HTR-8/SVneo (cell line): ENCODE results near the gene PLEKHG4B.
"Not testable (repeated sequence)": the region's sequence is repeated elsewhere in the genome, so short reads cannot be mapped to it uniquely, and the experiment has no call there.

ENCODE experiments used
- DNase-seq: peaks from one replicate; pipeline ENCODE4 v3.0.0; 2011; ENCODE audit warnings: low spot score, mixed read lengths; ENCODE audit not compliant: insufficient read length
- FAIRE-seq: peaks from 2 replicates; lab custom pipeline; 2011; peaks lifted over from hg19 to GRCh38; lab: Jason Lieb, UNC

PLEKHG4B gene

GRCh38 chr5:208449-209114, 116.6 kb downstream of the PLEKHG4B start:
- no peak for FAIRE-seq
- DNase-seq, result no peak

DNA sequence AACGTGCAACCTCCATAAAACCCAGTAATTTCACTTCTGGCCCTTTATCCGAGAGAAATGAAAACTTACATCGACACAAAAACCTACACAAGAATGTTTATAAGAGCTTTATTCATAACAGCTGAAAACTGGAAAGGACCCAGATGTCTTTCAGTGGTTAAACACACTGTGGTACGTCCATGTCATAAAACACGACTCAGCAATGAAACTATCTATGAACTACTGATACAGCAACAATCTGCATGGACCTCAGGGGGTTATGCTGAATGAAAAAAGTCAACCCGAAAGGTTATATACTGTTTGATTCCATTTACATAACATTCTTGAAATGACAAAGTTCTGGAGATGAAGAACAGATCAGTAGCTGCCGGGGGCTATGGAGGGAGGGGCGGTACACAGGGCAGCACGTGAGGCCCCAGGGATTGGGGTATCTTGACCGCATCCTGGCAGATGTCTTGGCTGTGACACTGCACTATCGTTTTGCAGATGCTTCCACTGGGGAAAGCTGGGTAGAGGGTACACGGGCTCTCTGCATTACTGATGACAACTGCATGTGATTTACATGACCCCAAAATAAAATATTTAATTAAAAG, 121.9 kb downstream of the PLEKHG4B start:
- FAIRE-seq, result no peak
- no peak for DNase-seq

- FAIRE-seq, DNase-seq: not testable (repeated sequence)
Measured at GRCh38 chr5:215256-215655, 123.3 kb downstream of the PLEKHG4B start.

GRCh38 chr5:216076-216475, 124.1 kb downstream of the PLEKHG4B start:
- FAIRE-seq, DNase-seq: not testable (repeated sequence)

DNA sequence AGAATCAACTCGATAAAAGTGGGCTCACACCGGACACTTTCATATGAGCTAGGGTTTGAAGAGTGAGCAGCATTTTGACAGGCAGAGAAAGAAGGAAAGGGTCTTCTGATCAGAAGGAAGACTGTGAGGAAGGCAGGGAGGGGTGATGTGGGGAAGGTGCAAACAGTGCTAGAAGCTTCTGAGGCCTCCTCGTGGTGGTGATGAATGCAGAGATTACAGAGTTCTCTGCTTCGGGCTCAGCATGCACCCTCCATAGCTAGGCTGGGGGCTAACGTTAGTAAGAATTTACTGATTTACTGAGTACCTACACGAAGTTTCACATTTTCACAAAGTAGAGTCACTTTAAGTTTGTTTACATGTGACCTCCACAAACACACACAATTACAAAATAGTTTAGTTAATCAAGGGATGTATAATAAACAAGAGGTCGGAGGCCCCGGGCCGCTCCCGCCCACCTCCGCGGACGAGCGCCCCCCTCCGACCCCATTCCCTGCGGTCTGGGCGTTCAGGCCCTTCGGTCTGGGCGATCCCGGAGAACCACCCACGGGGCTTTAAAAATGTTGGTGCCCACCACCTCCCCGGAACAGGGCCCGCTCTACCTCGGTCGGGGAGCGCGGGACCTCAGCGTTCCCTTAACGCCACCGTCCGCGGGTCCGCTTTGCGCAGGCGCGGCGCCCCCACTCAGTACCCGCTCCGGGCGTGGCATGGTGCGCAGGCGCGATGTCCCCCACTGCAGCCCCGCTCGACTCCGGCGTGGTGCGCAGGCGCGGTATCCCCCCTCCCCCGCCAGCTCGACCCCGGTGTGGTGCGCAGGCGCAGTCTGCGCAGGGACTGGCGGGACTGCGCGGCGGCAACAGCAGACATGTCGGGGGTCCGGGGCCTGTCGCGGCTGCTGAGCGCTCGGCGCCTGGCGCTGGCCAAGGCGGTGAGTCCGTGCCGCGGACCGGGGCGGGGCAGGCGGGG, 125.8 kb downstream of the PLEKHG4B start, which contains the start of the genes CCDC127 and SDHA:
CCDC127 (minus strand) TSS at position 660 of the 963 bp plus-strand sequence. CDS start 1,304 bp downstream, outside the sequence.
SDHA (plus strand) TSS at position 827 of the 963 bp plus-strand sequence; CDS start at position 863, 36 bp downstream.
- DNase-seq (peak; percentile 100), FAIRE-seq (peak; percentile 98)

- FAIRE-seq (no peak), DNase-seq (no peak)
Measured at GRCh38 chr5:218457-219291, 126.7 kb downstream of the PLEKHG4B start.

DNA sequence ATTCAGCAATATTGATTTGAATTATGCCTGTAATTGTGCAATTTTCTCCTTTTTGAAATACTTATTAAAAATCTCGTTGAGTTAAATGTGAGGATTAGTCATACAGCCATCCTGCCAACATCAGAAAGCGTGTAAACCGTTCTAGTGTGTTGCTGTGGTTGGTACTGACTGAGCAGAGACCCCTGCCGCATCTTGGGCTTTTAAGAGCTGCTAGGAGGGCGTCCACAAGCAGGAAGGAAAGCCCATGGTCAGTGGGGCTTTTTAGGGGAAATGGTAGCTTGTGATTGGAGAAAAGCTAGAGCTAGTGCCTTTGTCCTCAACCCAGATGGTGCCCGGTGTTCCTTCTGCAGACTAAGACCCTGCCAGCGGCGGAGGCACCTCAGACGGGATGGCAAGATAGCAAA, 127.5 kb downstream of the PLEKHG4B start:
- DNase-seq, result no peak
- no peak for FAIRE-seq

- FAIRE-seq (no peak), DNase-seq (no peak)
Measured at GRCh38 chr5:219991-220390, 128.0 kb downstream of the PLEKHG4B start.

DNA sequence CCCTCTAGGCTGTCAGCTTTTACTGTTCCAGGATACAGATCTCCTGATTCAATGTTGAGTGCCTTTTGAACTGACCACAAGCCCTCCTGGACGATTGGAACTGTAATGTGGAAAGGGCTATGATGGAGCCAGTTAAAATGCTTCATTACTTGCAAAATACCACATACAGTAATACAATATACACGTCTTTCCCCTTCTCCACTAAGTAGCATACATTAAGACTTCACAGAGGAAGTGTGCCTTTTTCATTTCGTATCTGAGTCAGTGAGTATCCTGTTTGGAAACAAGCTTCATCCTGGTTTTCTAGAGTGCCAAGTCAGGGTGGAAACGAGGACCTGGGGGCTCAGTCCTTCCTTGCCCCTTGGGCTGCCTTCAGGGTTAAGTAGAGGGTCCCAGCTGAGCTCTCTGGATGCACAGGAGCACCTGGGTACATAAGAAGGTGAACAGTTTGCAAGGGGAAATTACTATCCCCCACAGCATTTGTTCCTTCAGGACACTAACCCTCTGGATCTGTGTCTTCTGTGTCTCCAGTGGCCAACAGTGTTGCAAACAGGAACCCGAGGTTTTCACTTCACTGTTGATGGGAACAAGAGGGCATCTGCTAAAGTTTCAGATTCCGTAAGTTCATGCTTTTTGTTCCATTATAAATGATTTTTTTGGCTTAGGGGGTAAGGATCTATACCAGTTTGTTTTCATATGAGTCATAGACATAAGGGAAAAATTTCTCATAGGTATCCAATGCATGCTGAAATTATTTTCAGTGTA, 131.2 kb downstream of the PLEKHG4B start:
- not testable (repeated sequence) for DNase-seq, FAIRE-seq

DNA sequence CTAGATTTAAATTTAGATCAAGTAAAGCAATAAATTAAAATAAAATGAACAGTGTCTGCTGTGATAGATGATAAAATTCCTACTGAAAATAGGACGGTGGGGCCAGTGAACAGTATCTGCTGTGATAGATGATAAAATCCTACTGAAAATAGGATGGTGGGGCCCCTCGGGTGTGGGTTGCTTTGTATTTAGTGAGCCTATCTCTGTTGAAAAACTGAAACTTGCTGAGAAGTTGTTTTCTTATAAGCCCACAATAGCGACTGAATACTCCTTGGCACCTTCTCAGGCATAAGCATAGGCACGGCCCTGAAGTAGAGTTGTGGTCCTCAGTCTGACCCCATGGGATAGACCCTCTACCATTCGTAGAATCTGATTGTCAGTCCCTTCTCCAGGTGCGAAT, 131.8 kb downstream of the PLEKHG4B start:
- FAIRE-seq, result no peak
- no peak for DNase-seq

DNA sequence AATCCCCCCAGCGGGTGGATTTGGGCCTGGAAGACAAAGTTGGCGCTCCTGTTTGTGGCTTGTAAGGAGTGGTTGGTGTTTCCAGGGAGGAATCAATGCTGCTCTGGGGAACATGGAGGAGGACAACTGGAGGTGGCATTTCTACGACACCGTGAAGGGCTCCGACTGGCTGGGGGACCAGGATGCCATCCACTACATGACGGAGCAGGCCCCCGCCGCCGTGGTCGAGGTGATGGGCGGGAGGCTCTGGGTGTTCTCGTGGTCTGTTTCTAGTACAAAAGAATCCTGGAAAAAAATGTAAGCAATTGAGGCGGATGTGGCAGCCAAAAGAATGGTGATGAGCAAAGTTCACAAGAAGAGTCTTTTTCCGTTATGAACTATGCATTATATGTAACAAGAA, 133.4 kb downstream of the PLEKHG4B start:
- DNase-seq (no peak), FAIRE-seq (no peak)

- FAIRE-seq, result not testable (repeated sequence)
Measured at GRCh38 chr5:227375-227774, 135.4 kb downstream of the PLEKHG4B start.

GRCh38 chr5:228886-229285, 136.9 kb downstream of the PLEKHG4B start:
- no peak for FAIRE-seq
- no peak for DNase-seq

More at GRCh38 chr5:227375-227774, 135.4 kb downstream of the PLEKHG4B start:
- not testable (repeated sequence) for DNase-seq

GRCh38 chr5:230711-231110, 138.7 kb downstream of the PLEKHG4B start:
- FAIRE-seq (no peak), DNase-seq (no peak)

DNA sequence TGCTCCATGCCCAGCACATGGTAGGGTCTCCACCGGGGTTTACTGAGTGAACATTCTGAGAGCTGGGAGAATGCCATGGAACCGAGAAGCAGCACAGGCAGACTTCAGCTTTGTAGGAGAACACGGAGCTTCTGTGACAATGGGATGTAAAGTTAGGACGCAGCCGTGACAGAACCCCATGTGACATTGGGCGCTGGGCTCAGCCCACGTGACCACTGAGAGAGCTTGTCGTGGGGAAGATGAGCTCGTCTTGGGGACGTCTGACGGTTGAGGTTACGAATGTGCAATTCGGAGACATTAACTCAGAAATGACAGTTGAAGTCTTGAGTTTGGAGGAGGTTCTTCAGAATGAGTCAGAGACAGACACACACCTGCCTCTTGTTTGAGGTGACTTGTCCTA, 139.7 kb downstream of the PLEKHG4B start:
- no peak for FAIRE-seq

DNA sequence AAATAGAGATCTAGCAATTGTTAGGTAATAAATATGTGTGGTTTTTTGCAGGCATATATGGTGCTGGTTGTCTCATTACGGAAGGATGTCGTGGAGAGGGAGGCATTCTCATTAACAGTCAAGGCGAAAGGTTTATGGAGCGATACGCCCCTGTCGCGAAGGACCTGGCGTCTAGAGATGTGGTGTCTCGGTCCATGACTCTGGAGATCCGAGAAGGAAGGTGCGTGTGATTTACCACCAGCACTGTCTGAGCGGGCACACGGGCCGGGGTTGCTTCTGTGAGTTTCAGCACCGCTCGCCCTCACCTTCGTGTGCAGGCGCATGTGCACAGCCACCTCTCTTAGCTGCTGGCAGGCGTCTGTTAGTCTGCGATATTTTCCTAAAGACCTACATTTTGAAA, 141.5 kb downstream of the PLEKHG4B start:
- not testable (repeated sequence) for DNase-seq, FAIRE-seq

More for the DNA sequence above, 139.7 kb downstream of the PLEKHG4B start:
- no peak for DNase-seq

DNA sequence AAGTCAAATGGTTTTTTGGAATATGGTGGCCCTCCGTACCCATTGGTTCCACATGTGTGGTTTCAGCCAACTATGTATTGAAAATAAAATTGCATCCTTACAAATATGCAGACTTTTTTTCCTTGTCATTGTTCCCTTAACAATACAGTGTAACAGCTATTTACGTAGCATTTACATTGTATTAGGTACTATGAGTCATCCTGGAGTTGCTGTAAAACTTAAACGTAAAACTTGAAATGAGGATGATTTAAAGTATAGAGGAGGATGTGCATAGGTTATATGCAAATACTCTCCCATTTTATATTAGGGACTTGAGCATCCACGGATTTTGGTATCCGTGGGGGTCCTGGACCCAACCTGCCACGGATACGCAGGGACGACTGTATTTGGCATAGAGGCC, 142.5 kb downstream of the PLEKHG4B start:
- no peak for DNase-seq
- FAIRE-seq, result no peak

- not testable (repeated sequence) for FAIRE-seq, DNase-seq
Measured at GRCh38 chr5:235527-235926, 143.6 kb downstream of the PLEKHG4B start.

- FAIRE-seq, result not testable (repeated sequence)
Measured at GRCh38 chr5:237931-238330, 146.0 kb downstream of the PLEKHG4B start.

More at GRCh38 chr5:237931-238330, 146.0 kb downstream of the PLEKHG4B start:
- not testable (repeated sequence) for DNase-seq
